Urothelium cell line (cell line): ENCODE data around the gene SBF1.
"Not testable (repeated sequence)": the region's sequence is repeated elsewhere in the genome, so short reads cannot be mapped to it uniquely, and the experiment has no call there.

Experiments used
- DNase-seq: peaks from one replicate; pipeline ENCODE4 v3.0.0; 2011; ENCODE audit warnings: low spot score, mixed read lengths
- FAIRE-seq: peaks from 2 replicates; lab custom pipeline; 2011; peaks lifted over from hg19 to GRCh38; lab: Jason Lieb, UNC

The SBF1 gene

DNA sequence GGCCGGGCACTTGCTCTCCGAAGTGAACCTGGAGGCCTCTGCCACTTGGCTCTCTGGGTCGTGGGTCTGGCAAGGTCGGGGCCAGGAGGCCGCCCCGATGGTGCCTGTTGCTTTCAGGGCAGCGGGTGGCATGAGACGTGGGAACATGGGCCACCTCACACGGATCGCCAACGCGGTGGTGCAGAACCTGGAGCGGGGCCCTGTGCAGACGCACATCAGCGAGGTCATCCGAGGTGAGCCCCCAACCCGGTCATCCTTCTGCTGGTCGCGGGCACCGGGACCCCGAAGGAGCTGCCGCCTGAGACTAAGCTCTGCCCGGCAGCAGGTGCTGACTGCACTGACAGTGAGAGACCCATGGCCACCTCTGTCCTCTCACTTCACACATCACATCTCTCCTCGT lies 40.0 kb downstream of the SBF1 start:
- no peak for DNase-seq
- no peak for FAIRE-seq

DNA sequence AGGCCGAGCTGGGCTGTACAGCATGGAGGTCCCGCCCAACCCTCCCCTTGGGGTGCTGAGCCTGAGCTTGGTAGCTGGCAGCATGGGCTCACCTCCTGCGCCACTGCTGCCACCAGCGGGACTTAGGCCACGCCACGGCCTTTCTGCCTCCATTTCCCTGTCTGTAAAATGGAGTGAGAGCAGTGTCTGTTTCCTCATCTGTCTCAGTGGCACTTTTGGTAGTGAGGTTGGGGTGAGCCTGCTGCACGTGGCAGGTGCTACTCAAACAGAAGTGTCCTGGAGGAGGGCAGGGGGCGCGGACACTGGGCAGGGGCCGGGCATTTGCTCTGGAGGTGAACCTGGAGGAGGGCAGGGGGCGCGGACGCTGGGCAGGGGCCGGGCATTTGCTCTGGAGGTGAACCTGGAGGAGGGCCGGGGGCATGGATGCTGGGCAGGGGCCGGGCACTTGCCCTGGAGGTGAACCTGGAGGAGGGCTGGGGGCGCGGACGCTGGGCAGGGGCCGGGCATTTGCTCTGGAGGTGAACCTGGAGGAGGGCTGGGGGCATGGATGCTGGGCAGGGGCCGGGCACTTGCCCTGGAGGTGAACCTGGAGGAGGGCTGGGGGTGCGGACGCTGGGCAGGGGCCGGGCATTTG lies 41.8 kb downstream of the SBF1 start:
- DNase-seq, FAIRE-seq: not testable (repeated sequence)

DNA sequence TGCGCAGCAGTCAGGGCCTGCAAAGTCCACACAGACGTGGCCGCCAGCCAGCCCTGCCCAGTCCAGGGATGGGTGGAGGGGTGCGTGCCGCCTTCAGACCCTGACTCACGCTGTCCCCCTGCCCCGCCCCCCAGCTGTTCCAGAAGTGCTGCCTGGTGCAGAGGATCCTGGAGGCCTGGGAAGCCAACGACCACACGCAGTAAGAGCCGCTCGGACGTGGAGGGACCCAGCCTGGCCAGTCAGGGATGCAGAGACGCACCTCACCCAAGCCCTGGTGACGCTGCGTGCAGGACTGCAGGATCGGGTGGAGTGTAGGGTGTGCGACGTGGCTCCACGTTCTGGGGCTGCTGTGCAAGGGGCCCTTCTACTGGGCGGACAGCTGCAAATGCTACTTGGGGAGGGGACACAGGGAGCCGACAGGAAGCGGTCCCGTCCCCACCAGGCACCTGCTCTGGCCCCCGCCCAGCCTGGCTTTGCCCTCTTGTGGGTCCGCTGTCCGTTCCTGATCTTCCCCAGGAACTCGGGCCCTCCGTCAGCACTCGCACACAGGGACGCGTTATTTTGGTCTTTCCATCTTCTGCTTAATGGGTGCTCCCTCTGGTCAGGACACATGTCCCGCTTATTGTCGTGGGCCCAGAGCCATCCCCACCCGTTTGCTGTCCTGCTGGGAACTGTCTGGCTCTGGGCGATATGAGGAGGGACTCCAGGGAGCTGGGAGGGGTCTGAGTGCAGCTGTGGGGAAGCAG lies 42.5 kb downstream of the SBF1 start:
- DNase-seq, result no peak
- FAIRE-seq, result no peak

GRCh38 chr22:50425179-50425916 lies 49.5 kb downstream of the SBF1 start:
- FAIRE-seq, result no peak

DNA sequence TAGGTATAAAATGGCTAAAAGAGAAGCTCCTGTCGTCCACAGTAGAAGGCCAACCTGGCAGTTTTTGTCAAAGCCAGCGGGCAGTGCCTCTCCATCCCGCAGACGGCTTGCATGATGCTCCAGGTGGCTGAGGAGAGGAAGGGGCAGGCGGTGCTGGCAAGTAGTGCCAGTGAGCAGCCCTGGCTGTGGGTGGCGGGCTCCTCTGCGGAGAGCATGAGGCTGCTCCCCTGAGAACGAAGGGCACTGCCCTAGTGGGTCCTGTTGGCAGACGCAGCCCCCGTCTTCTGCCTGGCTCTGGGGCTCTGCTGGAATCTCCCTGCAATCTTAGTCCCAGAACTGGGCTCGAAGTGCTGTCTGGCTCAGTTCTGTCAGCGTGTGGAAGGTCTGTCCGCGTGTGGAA lies 50.9 kb downstream of the SBF1 start:
- no peak for DNase-seq
- FAIRE-seq, result no peak

More at GRCh38 chr22:50425179-50425916, 49.5 kb downstream of the SBF1 start:
- no peak for DNase-seq

DNA sequence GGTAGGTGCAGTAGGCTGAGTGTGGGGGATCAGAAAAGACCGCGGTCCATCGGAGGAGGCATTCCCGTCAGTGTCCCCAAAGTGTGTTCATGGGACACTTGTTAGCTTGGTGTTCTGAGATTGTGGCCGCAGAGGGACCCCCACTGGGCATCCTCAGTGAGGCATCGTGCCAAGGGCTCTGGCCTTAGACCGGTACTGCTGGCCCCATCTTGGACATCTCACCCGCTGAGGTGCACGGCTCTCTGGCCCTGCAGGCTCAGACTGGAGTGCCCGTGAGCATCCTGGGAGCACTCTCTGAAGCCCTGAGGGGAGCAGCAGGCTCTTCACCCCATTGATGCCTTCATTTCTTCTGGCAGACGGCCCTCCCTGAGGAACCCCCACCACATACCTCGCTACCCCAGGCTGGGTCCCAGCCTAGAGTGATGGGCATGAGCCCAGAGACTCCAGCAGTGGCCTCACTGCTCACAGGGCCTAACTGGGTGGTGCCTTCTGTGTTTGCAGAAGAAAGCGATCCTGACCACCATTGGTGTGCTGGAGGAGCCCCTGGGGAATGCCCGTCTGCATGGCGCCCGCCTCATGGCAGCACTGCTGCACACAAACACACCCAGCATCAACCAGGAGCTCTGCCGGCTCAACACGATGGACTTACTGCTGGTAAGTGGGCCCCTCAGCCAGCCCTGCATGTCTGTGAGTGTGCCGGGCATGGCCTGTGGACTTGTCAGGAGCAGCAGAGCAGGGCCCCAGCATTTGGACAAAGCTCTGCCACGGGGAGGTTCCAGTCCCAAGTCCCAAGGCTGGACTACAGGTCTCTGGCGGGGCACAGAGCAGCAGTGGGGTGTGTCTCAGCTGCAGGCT lies 51.6 kb downstream of the SBF1 start:
- FAIRE-seq (no peak), DNase-seq (no peak)

DNA sequence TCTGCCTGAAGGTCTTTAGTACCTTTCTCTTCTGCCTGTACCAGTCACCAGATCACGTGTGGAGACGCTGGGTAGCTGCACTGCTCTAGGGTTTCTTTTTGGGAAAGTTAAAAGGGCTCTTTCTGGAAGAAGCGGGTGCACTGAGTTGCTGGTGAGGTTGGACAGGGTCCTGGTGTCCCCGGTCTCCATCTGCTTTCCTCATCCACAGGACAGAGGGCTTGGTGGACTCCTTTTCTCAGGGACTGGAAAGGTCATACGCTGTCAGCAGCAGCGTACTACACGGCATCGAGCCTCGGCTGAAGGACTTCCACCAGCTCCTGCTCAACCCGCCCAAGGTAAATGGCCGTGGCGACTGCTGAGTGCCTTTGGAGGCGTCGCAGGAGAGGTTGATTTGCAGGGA lies 52.8 kb downstream of the SBF1 start:
- DNase-seq, result no peak
- FAIRE-seq, result no peak

DNA sequence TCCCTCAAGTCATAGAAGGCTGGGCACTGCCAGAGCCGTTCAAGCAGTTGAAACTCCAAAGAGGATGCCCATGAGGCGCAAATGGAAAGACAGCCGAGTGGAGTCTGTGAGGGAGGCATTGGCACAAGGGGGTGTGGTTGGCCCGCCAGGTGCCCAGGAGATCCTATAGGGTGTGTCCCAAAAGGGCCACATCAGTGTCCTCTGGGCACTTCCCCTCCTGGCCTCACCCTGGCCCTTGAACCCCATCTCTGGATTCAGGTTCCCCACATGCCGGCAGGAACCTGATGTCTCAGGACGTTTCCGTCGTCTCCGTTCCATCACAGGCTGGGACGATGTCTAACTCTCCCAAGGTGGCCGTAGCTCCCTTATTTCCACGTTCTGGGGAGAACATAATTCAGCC lies 54.3 kb downstream of the SBF1 start:
- FAIRE-seq (no peak), DNase-seq (no peak)

GRCh38 chr22:50420015-50420414 lies 54.8 kb downstream of the SBF1 start:
- no peak for FAIRE-seq
- no peak for DNase-seq

- FAIRE-seq, result no peak
- no peak for DNase-seq
Measured at GRCh38 chr22:50419116-50419515, 55.7 kb downstream of the SBF1 start.

DNA sequence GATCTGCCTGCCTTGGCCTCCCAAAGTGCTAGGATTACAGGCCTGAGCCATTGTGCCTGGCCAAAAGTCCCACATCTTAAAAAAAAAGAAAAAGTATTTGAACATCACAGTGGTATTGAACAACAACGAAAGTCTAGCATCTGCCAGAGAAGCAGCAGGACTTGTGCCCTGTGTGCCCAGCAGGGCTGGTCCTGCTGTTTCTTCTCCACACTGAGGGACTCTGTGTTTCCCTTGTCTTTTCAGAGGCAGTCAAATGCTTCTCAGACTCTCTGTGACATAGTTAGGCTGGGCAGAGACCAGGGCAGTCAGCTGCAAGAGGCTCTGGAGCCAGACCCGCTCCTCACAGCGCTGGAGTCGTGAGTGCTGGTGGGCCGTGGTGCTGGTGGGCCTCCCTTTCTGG lies 56.2 kb downstream of the SBF1 start:
- FAIRE-seq (no peak), DNase-seq (no peak)

DNA sequence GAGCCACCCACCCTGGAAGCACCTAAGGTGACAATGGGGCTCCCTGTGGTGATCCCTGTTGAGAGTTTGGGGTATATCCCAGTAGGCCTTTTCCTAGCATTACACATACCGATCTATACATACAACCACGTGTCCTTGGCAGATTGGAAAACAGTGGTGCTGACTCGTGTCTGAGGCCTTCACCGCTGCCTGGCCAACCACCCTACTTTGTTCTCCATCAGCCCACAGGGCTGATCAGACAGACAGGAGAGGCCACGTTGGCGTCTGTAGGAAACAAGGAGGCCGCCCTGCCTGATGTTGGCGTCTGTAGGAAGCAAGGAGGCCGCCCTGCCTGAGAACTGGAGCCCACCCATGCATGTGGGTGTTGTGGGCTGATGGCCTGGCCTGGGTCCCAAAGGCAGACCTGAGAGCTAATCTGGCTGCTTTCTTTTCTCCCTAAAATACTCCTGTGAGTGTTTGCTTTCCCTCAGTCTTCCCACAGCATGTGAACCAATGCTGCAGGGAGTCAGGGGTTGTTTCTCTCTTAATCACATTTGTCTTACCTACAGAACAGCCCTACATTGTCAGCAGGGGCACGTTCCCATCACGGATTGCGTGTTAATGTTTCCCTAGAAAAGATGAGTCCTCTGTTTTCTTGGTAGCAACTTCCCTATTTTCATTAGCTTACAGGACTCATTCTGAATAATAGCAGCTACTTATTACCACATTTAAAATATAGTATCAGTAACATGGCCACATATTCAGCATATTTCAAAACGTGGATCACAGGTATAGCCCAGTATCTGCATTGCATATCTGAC lies 57.2 kb downstream of the SBF1 start:
- FAIRE-seq, result no peak
- no peak for DNase-seq

DNA sequence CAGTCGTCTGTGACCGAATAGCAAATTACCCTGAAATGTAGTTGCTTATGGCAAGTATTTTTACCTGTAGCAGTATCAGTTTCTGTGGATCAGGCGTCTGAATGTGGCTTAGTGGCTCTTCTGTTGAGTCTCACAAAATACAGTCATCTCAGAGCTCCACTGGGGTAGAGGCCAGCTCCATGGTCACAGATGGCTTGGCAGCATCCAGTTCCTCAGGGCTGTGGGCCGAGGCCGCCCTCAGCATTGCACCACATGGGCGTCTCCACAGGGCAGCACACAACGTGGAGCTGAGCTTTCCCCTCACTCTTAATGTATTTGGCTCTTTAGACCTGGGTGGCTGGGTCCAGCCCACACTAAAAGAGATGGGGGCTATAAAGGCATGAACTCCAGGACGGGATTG lies 57.8 kb downstream of the SBF1 start:
- DNase-seq (no peak), FAIRE-seq (no peak)

GRCh38 chr22:50415426-50415825 lies 59.4 kb downstream of the SBF1 start:
- DNase-seq (no peak), FAIRE-seq (no peak)

- DNase-seq, result no peak
- no peak for FAIRE-seq
Measured at GRCh38 chr22:50414476-50415248, 60.2 kb downstream of the SBF1 start.

GRCh38 chr22:50408954-50409353 lies 65.9 kb downstream of the SBF1 start:
- not testable (repeated sequence) for FAIRE-seq, DNase-seq

DNA sequence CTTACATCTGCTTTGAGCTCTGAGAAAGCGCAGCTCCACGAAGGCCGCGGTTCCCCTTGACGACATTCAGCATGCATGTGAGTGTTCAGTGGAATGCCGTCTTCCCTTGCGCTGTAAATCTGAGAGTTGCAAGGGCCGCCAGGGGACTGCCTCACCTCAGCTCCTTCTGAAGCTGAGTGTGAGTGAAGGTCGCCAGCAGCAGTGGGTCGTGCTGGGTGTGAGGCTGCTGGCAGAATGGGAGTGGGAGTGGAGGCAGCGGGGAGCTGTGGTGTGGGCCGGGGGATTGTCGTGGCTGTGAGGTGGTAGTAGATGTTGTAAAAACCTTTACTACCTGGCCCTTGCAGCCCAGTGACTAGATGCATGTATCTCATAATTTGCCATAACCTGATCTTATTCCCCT lies 66.5 kb downstream of the SBF1 start:
- no peak for DNase-seq

DNA sequence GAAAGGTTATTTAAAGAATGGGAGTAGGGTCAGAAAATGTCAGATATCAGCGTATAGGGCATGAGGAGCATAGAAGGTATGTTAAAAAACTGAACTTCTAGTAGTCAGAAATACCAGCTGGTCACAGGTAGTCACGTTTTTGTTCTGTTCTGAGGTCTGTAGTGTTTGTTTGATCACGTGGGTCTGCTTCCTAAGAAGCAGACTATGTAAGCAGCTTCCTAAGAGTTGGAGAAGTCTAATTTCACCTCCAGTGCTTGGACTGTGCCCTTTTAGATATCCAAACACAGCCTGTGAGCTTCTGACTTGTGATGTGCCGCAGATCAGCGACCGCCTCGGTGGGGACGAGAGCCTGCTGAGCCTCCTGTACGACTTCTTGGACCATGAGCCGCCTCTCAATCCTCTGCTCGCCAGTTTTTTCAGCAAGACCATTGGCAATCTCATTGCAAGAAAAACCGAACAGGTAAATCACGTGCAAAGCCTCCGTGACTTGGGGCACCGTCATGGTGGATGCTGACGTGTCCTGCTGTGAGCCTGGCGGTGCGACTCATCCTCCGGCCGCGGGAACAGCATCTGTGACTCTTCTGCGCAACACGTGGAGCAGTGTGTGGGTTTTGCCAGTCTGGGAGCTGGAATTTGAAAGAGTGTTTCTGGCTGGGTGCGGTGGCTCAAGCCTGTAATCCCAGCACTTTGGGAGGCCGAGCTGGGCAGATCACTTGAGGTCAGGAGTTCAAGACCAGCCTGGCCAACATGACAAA lies 68.2 kb downstream of the SBF1 start:
- FAIRE-seq, result no peak
- DNase-seq, result no peak

More for the DNA sequence above, 66.5 kb downstream of the SBF1 start:
- no peak for FAIRE-seq

DNA sequence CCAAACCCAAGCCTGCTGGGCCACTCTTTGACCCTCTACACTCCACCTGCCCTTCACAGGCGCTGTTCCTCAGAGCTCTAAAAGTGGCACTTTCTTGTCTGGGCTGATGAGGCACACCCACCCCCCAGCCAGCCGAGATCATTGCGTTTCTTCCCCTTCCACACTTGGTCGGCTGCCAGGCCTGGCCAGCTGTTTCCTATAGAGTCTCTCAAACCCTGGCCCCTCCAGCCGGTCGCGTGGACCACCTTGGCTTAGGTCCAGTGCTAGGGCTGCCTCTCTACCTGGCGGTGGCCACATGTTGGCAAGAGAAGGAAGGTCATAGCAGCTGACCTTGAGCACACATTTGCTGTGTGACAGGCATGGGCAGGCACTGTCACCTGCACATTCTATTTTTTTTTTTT lies 71.1 kb downstream of the SBF1 start:
- no peak for FAIRE-seq
- no peak for DNase-seq
